Heart left ventricle (tissue), 16 donors: ENCODE results near the gene IPCEF1. TPM values are rescaled to one million over a fixed set of nuclear protein-coding genes. Genes with fewer than 3 reads are reported as not detected.
A peak's percentile ranks its signal among the peaks of the same experiment; 100 is the strongest.

Experiments used
- ATAC-seq, 4 donors: fragments of 200-7000 bp; cut with Tn5 transposase; one replicate each; pipeline ENCODE4 v1.9.1; 2020 to 2022; ENCODE audit warnings: moderate library complexity in 4 of 4, mild to moderate bottlenecking in 3 of 4, moderate number of reproducible peaks in 1 of 4
- DNase-seq, 5 donors: peaks; one replicate each; pipeline ENCODE4 v3.0.0-alpha.2; 2020
- H3K27ac ChIP-seq, 12 donors: fragments of 200-600 bp; sonication (generic) in 4 of 12; one replicate each; pipeline versions ENCODE4 v1.5.0 to v1.8.0; 2016 to 2022; ENCODE audit warnings: mild to moderate bottlenecking in 2 of 12
- H3K27me3 ChIP-seq, 9 donors: fragments of 200-600 bp; sonication (generic) in 2 of 9; one replicate each; pipeline versions ENCODE4 v1.5.1 to v1.8.0; 2016 to 2022; ENCODE audit warnings: mild to moderate bottlenecking in 3 of 9
- H3K36me3 ChIP-seq, 9 donors: fragments of 200-600 bp; sonication (generic) in 2 of 9; one replicate each; pipeline versions ENCODE4 v1.5.0 to v1.8.0; 2018 to 2022; ENCODE audit warnings: mild to moderate bottlenecking in 2 of 9
- H3K4me1 ChIP-seq, 12 donors: fragments of 200-600 bp; sonication (generic) in 4 of 12; one replicate each; pipeline versions ENCODE4 v1.5.0 to v1.8.0; 2016 to 2022; ENCODE audit warnings: mild to moderate bottlenecking in 3 of 12
- H3K4me3 ChIP-seq, 12 donors: fragments of 200-600 bp; sonication (generic) in 4 of 12; one replicate each; pipeline versions ENCODE4 v1.5.0 to v1.8.0; 2017 to 2022; ENCODE audit warnings: mild to moderate bottlenecking in 9 of 12, moderate library complexity in 4 of 12
- H3K9me3 ChIP-seq, 12 donors: fragments of 200-600 bp; sonication (generic) in 4 of 12; one replicate each; pipeline versions ENCODE4 v1.5.0 to v1.8.0; 2016 to 2022; ENCODE audit warnings: mild to moderate bottlenecking in 1 of 12
- CTCF ChIP-seq, 12 donors: fragments of 200-600 bp; sonication (generic) in 4 of 12; IDR thresholded peaks; one replicate each; pipeline versions ENCODE4 v1.5.0 to v1.8.0; 2018 to 2022; ENCODE audit warnings: antibody characterized with exemption in 12 of 12, mild to moderate bottlenecking in 5 of 12
- POLR2A ChIP-seq, 2 donors: fragments of 450-650 bp; IDR thresholded peaks; one replicate each; pipeline ENCODE4 v1.6.1; 2017; ENCODE audit warnings: antibody characterized with exemption in 2 of 2, mild to moderate bottlenecking in 2 of 2, moderate library complexity in 2 of 2
- WGBS, 4 donors: extraction: QIAGEN DNeasy Blood & Tissue Kit in 2 of 4; methylation state at CpG; one replicate each; pipeline versions ENCODE4 v1.1.5 to v1.1.7; 2013 to 2018; 5-methylcytosine and 5-hydroxymethylcytosine counted together
- intact Hi-C, 10 donors: fragments of 100-400 bp; cut with DNase I; formaldehyde crosslinking; loops; one replicate each; pipeline versions ENCODE4 v1.11.1 to v1.14.2; 2022
- polyA plus RNA-seq, 2 donors: library from polyadenylated mRNA; stranded (reverse); fragments of 200-250 nt; gene quantifications; one replicate each; pipeline ENCODE4 v1.2.3, GENCODE V29; 2013
- total RNA-seq, 9 donors: library from RNA; depleted of rRNA in 2 of 9; stranded (reverse); fragments of >200 nt in 2 of 9; fragmentation: NEBNext Ultra II Directional in 3 of 9; extraction: Animal tissue kit (Norgen Biotek cat#: 25700) in 3 of 9; gene quantifications; one replicate each; pipeline versions ENCODE4 v1.1.0 to v1.2.4, GENCODE V29; 2016 to 2023
- donor health status: ischemic (EF 13 %, LVEDD 7.1; RV severe dilation, severe dysfunction).
- donor health status: healthy with polysubstance abuse.
- donor health status: DM: no; HTN: yes; CAD: no.
- donor health status: DM: no; HTN: no; CAD: no.
- donor health status: ischemic (EF 25% LVEDD 6.9; RV normal size, moderate dysfunction).
- donor health status: ischemic (EF 25% LVEDD 5.7; RV mildly dilated, moderate dysfunction).
- donor health status: healthy.
- donor health status: DM: yes; HTN: yes; CAD: no.
- donor health status: ischemic (EF 35%, LVEDD 5.7; RV mildly dilated, moderate dysfunction).
- donor health status: nonischemic (EF 11% LVEDD 7.7; RV severe dilation, severe dysfunction).
- donor health status: DM: yes; HTN: yes; CAD: no.
- donor health status: PGD.
- donor health status: ischemic (EF 29% LVEDD 5.4; RV normal size, mild dysfunction).
- donor health status: nonischemic (EF 23%, LVEDD 6.1; RV moderate dilation, normal function).

The IPCEF1 gene
- total and polyA plus RNA-seq, 11 donors = 0.10 to 4.1 (median 0.35) TPM

GRCh38 chr6:154297210-154297609, 59.4 kb downstream of the IPCEF1 start:
- no peak for ATAC-seq
- H3K36me3 ChIP-seq = no peaks in the 10 kb centered on the region
- WGBS, 4 donors = 85 to 93% (median 91%) methylated on average over 4 of the region's 4 CpGs
- no peak for TF ChIP-seq CTCF (IDR thresholded peaks at IDR 0.05)
- no peak for TF ChIP-seq POLR2A (IDR thresholded peaks at IDR 0.05)
- H3K27me3 ChIP-seq = no peaks in the 10 kb centered on the region
- H3K27ac ChIP-seq = peak overlapping the region in 8 of 12 donors; percentile 30 to 70 (median 60)
- H3K4me3 ChIP-seq = no peak overlapping the region
- peaks cover 0 to 47% (median 12%) of the 10 kb centered on the region in 12 donors for H3K4me1 ChIP-seq
- no peaks in the 10 kb centered on the region for H3K9me3 ChIP-seq
- DNase-seq = no peak
- intact Hi-C loops = no loop called here

GRCh38 chr6:154295733-154296132, 60.9 kb downstream of the IPCEF1 start:
- peak in 1 of 5 donors; percentile 34 for DNase-seq
- 62 to 76% (median 70%) methylated on average over 4 of the region's 4 CpGs for WGBS, 4 donors
- no peaks in the 10 kb centered on the region for H3K27me3 ChIP-seq
- H3K27ac ChIP-seq = no peak overlapping the region
- no peaks in the 10 kb centered on the region for H3K36me3 ChIP-seq
- H3K4me1 ChIP-seq = peaks cover 0 to 33% (median 11%) of the 10 kb centered on the region in 12 donors
- ATAC-seq = peak in 2 of 4 donors; percentile 16 to 33
- TF ChIP-seq POLR2A (IDR thresholded peaks at IDR 0.05) (no peak), CTCF (IDR thresholded peaks at IDR 0.05) (no peak)
- peaks cover 0 to under 1% (median 0%) of the 10 kb centered on the region in 12 donors for H3K9me3 ChIP-seq
- no peak overlapping the region for H3K4me3 ChIP-seq
- intact Hi-C loops = no loop called here

- 69 to 75% (median 71%) methylated on average over 4 of the region's 4 CpGs for WGBS, 4 donors
- Histone ChIP-seq H3K36me3 (no peaks in the 10 kb centered on the region), H3K27ac (no peak overlapping the region)
These were observed 63.6 kb downstream of the IPCEF1 start for GRCh38 chr6:154292855-154293519.

More at GRCh38 chr6:154292855-154293519, 63.6 kb downstream of the IPCEF1 start:
- DNase-seq = no peak
- TF ChIP-seq CTCF (IDR thresholded peaks at IDR 0.05) = no peak
- TF ChIP-seq POLR2A (IDR thresholded peaks at IDR 0.05) = no peak
- Histone ChIP-seq H3K27me3 (no peaks in the 10 kb centered on the region), H3K4me1 (peaks cover 0 to 17% (median 6%) of the 10 kb centered on the region in 12 donors), H3K9me3 (peaks cover 0 to 10% (median 0%) of the 10 kb centered on the region in 12 donors), H3K4me3 (no peak overlapping the region)
- intact Hi-C loops = no loop called here
- no peak for ATAC-seq
